H1 (cell line): ENCODE measurements around the gene AIFM2. TPM values are rescaled to one million over a fixed set of nuclear protein-coding genes. Genes with fewer than 3 reads are reported as not detected.

Experiments
- CTCF ChIA-PET: fragments of 300-600 bp; sonication (Branson Sonifier 250); formaldehyde crosslinking; loops from one replicate; lab custom pipeline; 2021; ENCODE audit not compliant: partially characterized antibody; lab: Charles Lee
- POLR2A ChIA-PET: fragments of 300-600 bp; sonication (Branson Sonifier 250); formaldehyde crosslinking; loops from one replicate; lab custom pipeline; 2021; ENCODE audit warnings: inconsistent platforms; ENCODE audit not compliant: partially characterized antibody; lab: Charles Lee
- DNase-seq, 2 experiments: peaks; one replicate each; pipeline versions ENCODE4 v3.0.0 to v3.0.0-alpha.2; 2010 to 2022; ENCODE audit warnings: low spot score in 2 of 2, low read depth in 1 of 2, mixed read lengths in 1 of 2
- FAIRE-seq: peaks from 2 replicates; lab custom pipeline; 2011; peaks lifted over from hg19 to GRCh38; lab: Jason Lieb, UNC
- H2AFZ ChIP-seq: 2 replicates; pipeline ENCODE4 v1.8.1; 2012; ENCODE audit warnings: low read length, inconsistent platforms
- H2AK5ac ChIP-seq: 2 replicates; pipeline ENCODE4 v1.6.1; 2013; ENCODE audit warnings: low read depth, low read length
- H2BK120ac ChIP-seq: replicated peaks from 2 replicates; pipeline ENCODE3; 2013; ENCODE audit warnings: low read depth, low read length, inconsistent platforms
- H2BK12ac ChIP-seq: 2 replicates; pipeline ENCODE4 v1.6.1; 2013; ENCODE audit warnings: low read depth, low read length
- H2BK15ac ChIP-seq: 2 replicates; pipeline ENCODE4 v1.6.1; 2013; ENCODE audit warnings: low read length
- H2BK20ac ChIP-seq: 2 replicates; pipeline ENCODE4 v1.6.1; 2013; ENCODE audit warnings: low read length
- H2BK5ac ChIP-seq: 2 replicates; pipeline ENCODE4 v1.6.1; 2013; ENCODE audit warnings: low read depth, low read length
- H3K14ac ChIP-seq: 2 replicates; pipeline ENCODE4 v1.6.1; 2013; ENCODE audit warnings: inconsistent platforms; ENCODE audit not compliant: insufficient read length
- H3K18ac ChIP-seq: 2 replicates; pipeline ENCODE4 v1.6.1; 2013; ENCODE audit warnings: low read length; ENCODE audit errors: extremely low read depth
- H3K23ac ChIP-seq: 2 replicates; pipeline ENCODE4 v1.6.1; 2013; ENCODE audit warnings: inconsistent platforms; ENCODE audit not compliant: insufficient read length
- H3K23me2 ChIP-seq: 2 replicates; pipeline ENCODE4 v1.6.1; 2013; ENCODE audit warnings: low read depth, low read length
- H3K27ac ChIP-seq: 2 replicates; pipeline ENCODE4 v1.6.1; 2011; ENCODE audit warnings: low read depth, low read length, inconsistent platforms
- H3K27me3 ChIP-seq, 4 experiments: replicated peaks in 1 of 4; 1 replicate in 1 of 4; 2 replicates in 3 of 4; pipeline versions ENCODE4 v1.6.1 to v1.8.1; 2011 to 2013; ENCODE audit warnings: low read length in 3 of 4, mild to moderate bottlenecking in 3 of 4, inconsistent platforms in 2 of 4, mixed read lengths in 2 of 4, moderate library complexity in 1 of 4; ENCODE audit not compliant: control insufficient read depth in 3 of 4, insufficient read depth in 3 of 4; ENCODE audit errors: extremely low read depth in 1 of 4
- H3K36me3 ChIP-seq, 4 experiments: 2 replicates each; pipeline versions ENCODE4 v1.6.1 to v1.8.1; 2011 to 2013; ENCODE audit warnings: mild to moderate bottlenecking in 4 of 4, low read length in 3 of 4, moderate library complexity in 2 of 4, control low read depth in 1 of 4, inconsistent platforms in 1 of 4; ENCODE audit not compliant: insufficient read depth in 4 of 4, control insufficient read depth in 2 of 4
- H3K4ac ChIP-seq: replicated peaks from 2 replicates; pipeline ENCODE3; 2013; ENCODE audit warnings: low read length, low read depth, mixed read lengths, inconsistent platforms; ENCODE audit not compliant: insufficient read length
- H3K4me1 ChIP-seq, 4 experiments: replicated peaks in 1 of 4; 1 replicate in 1 of 4; 2 replicates in 3 of 4; pipeline versions ENCODE4 v1.6.1 to v1.8.1; 2011 to 2013; ENCODE audit warnings: low read length in 3 of 4, inconsistent platforms in 2 of 4, mixed read lengths in 1 of 4; ENCODE audit not compliant: insufficient read depth in 4 of 4, control insufficient read depth in 3 of 4
- H3K4me2 ChIP-seq, 2 experiments: 2 replicates each; pipeline versions ENCODE4 v1.6.1 to v1.8.1; 2011 to 2013; ENCODE audit warnings: low read depth in 2 of 2, low read length in 2 of 2, control low read depth in 1 of 2, inconsistent platforms in 1 of 2, mild to moderate bottlenecking in 1 of 2; ENCODE audit not compliant: insufficient read depth in 1 of 2
- H3K4me3 ChIP-seq, 4 experiments: fragments of 200-600, 300-600 bp in 1 of 4; sonication (generic), shearing (Covaris generic), sonication (Bioruptor Twin) in 1 of 4; 2 replicates each; pipeline versions ENCODE4 v1.5.1 to v1.8.1; 2011 to 2016; ENCODE audit warnings: low read length in 4 of 4, low read depth in 3 of 4, control low read depth in 2 of 4, inconsistent platforms in 2 of 4, mild to moderate bottlenecking in 2 of 4, mixed read lengths in 1 of 4, moderate library complexity in 1 of 4; ENCODE audit not compliant: insufficient read depth in 2 of 4; ENCODE audit errors: extremely low read depth in 1 of 4
- H3K56ac ChIP-seq: replicated peaks from 2 replicates; pipeline ENCODE3; 2013; ENCODE audit warnings: low read depth, mild to moderate bottlenecking, mixed read lengths, low read length, inconsistent platforms; ENCODE audit not compliant: insufficient read length
- H3K79me1 ChIP-seq: 2 replicates; pipeline ENCODE4 v1.6.1; 2013; ENCODE audit warnings: low read depth, low read length, control low read depth
- H3K79me2 ChIP-seq, 2 experiments: 2 replicates each; pipeline versions ENCODE4 v1.6.1 to v1.8.1; 2012 to 2013; ENCODE audit warnings: low read length in 2 of 2, mild to moderate bottlenecking in 2 of 2, inconsistent platforms in 1 of 2; ENCODE audit not compliant: insufficient read depth in 2 of 2, control insufficient read depth in 1 of 2
- H3K9ac ChIP-seq, 4 experiments: replicated peaks in 1 of 4; 1 replicate in 1 of 4; 2 replicates in 3 of 4; pipeline versions ENCODE4 v1.6.1 to v1.8.1; 2011 to 2013; ENCODE audit warnings: low read depth in 3 of 4, low read length in 3 of 4, control low read depth in 2 of 4, mild to moderate bottlenecking in 2 of 4, moderate library complexity in 2 of 4, inconsistent platforms in 1 of 4; ENCODE audit errors: extremely low read depth in 1 of 4
- H3K9me3 ChIP-seq, 2 experiments: 2 replicates each; pipeline versions ENCODE4 v1.6.1 to v1.8.1; 2012 to 2013; ENCODE audit warnings: mild to moderate bottlenecking in 2 of 2, moderate library complexity in 2 of 2, control low read depth in 1 of 2, inconsistent platforms in 1 of 2, low read depth in 1 of 2, low read length in 1 of 2, mixed read lengths in 1 of 2; ENCODE audit not compliant: insufficient read depth in 2 of 2
- H4K20me1 ChIP-seq, 2 experiments: replicated peaks in 1 of 2; 2 replicates each; pipeline versions ENCODE3 to v1.8.1; 2011 to 2013; ENCODE audit warnings: inconsistent platforms in 2 of 2, low read length in 2 of 2, mild to moderate bottlenecking in 1 of 2; ENCODE audit not compliant: insufficient read depth in 2 of 2, control insufficient read depth in 1 of 2
- H4K5ac ChIP-seq: 2 replicates; pipeline ENCODE4 v1.6.1; 2013; ENCODE audit warnings: low read length, low read depth, mixed read lengths, inconsistent platforms; ENCODE audit not compliant: insufficient read length
- H4K8ac ChIP-seq: 2 replicates; pipeline ENCODE4 v1.8.0; 2013; ENCODE audit warnings: mild to moderate bottlenecking, moderate library complexity, low read length, inconsistent platforms; ENCODE audit not compliant: insufficient read depth; ENCODE audit errors: extremely low read depth
- H4K91ac ChIP-seq: replicated peaks from 2 replicates; pipeline ENCODE3; 2013; ENCODE audit warnings: low read length, mixed read lengths, inconsistent platforms; ENCODE audit not compliant: insufficient read length
- EZH2 ChIP-seq: fragments of 200-600 bp; sonication (generic); IDR thresholded peaks from 2 replicates; pipeline ENCODE4 v1.7.1; 2012; ENCODE audit warnings: low read depth, mild to moderate bottlenecking, moderate library complexity, low read length, inconsistent platforms; ENCODE audit not compliant: severe bottlenecking
- FOSL1 ChIP-seq: IDR thresholded peaks from 2 replicates; pipeline ENCODE4 v1.6.1; 2011; ENCODE audit warnings: mild to moderate bottlenecking, low read depth, low read length, moderate library complexity; ENCODE audit not compliant: insufficient read depth
- POLR2AphosphoS5 ChIP-seq: IDR thresholded peaks from 2 replicates; pipeline ENCODE4 v1.6.1; 2011; ENCODE audit warnings: low read depth, low read length
- WGBS, 2 experiments: shearing (Covaris generic) in 1 of 2; methylation state at CpG; one replicate each; pipeline versions ENCODE4 v1.1.6 to v1.1.7; 2013 to 2015; ENCODE audit warnings: low lambda C conversion rate in 2 of 2, mixed read lengths in 2 of 2, inconsistent platforms in 1 of 2, low coverage in 1 of 2, missing lambda C conversion rate in 1 of 2; ENCODE audit not compliant: insufficient replicate concordance in 2 of 2, insufficient coverage in 1 of 2, insufficient read length in 1 of 2; ENCODE audit errors: extremely low coverage in 1 of 2, missing lambda C conversion rate in 1 of 2; 5-methylcytosine and 5-hydroxymethylcytosine counted together
- polyA plus RNA-seq, 7 experiments: library from polyadenylated mRNA; depleted of rRNA in 3 of 7; stranded (reverse) in 5 of 7; unstranded in 2 of 7; fragments of >200 nt in 5 of 7; fragments of 200-250 nt in 2 of 7; gene quantifications; 1 replicate in 5 of 7; 2 replicates in 1 of 7; 4 replicates in 1 of 7; pipeline versions ENCODE4 v1.2.1 to v1.2.3, GENCODE V29; 2011 to 2013; ENCODE audit warnings: missing spikeins in 2 of 7, mixed read lengths in 2 of 7
- total RNA-seq: library from RNA; stranded (reverse); fragmentation: NEBNext Ultra II Directional; extraction: Animal tissue kit (Norgen Biotek cat#: 25700); gene quantifications from 2 replicates; pipeline ENCODE4 v1.2.1, GENCODE V29; 2021

Gene AIFM2
- total and polyA plus RNA-seq, 2 of the 8 experiments (the other 6 are each of a cell fraction or from before 2014, with no cell fraction given): 4.0 TPM

DNA sequence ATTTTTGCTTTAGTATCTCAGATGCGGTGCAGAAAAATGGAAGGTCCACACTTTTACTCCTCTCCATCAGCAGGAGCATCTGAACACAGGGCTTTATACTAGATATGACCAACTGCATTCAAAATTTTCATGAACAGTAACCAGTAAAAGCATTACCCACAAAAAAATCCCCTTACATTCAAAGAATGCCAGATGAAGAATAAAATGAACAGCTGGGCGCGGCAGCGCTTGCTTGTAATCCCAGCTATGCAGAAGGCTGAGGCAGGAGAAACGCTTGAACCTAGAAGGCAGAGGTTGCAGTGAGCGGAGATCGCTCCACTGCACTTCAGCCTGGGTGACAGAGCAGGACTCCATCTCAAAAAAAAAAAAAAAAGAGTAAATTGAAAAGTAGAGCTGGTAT is 34.6 kb upstream of the AIFM2 start:
- no peak for TF ChIP-seq POLR2AphosphoS5
- TF ChIP-seq FOSL1: no peak
- no peak for TF ChIP-seq EZH2
- CTCF ChIA-PET: interaction anchor here (0.6 to 5.2 kb wide), 4 partner anchors 18 to 52 kb away, joined by 3 to 32 read pairs (median 4); partner anchors contain the start of gene TYSND1
- Histone ChIP-seq H4K20me1 (peaks cover 10 to 13% of the 10 kb centered on the region in 2 experiments), H3K79me2 (peaks cover 36 to 75% of the 10 kb centered on the region in 2 experiments), H3K18ac (no peak overlapping the region), H4K8ac (no peak overlapping the region), H2BK120ac (no peak overlapping the region), H3K9ac (no peak overlapping the region), H3K36me3 (peaks cover 0 to 13% (median 6%) of the 10 kb centered on the region in 4 experiments; a peak in 2 of 8 replicates), H3K4me3 (no peak overlapping the region), H3K27me3 (no peaks in the 10 kb centered on the region), H2BK12ac (no peak overlapping the region), H4K5ac (no peak overlapping the region), H3K4me2 (no peak overlapping the region), H3K14ac (no peak overlapping the region), H3K27ac (no peak overlapping the region), H3K23me2 (peaks cover 6% of the 10 kb centered on the region; the same call in 1 of the 2 replicates), H4K91ac (no peak overlapping the region), H3K4ac (no peak overlapping the region), H3K9me3 (no peaks in the 10 kb centered on the region), H3K4me1 (0 out of 7 replicates have a peak, but pooled peaks cover 0 to 3% (median 0%) of the 10 kb centered on the region in 4 experiments), H3K56ac (no peak overlapping the region), H2BK15ac (no peak overlapping the region), H2AFZ (no peak overlapping the region), H2BK20ac (no peak overlapping the region), H3K23ac (no peak overlapping the region), H2BK5ac (no peak overlapping the region), H3K79me1 (peaks cover 5% of the 10 kb centered on the region; the same call in 1 of the 2 replicates), H2AK5ac (no peak overlapping the region)
- 78% methylated on average over 7 of the region's 7 CpGs; no CpG with 5 or more reads in 1 of the 2 experiments for WGBS, 2 experiments
- FAIRE-seq (no peak), DNase-seq (no peak)
- POLR2A ChIA-PET: interaction anchor here (2.2 kb wide), 1 partner anchor 21 kb away, joined by 6 read pairs; the partner anchor contains the start of gene TYSND1
